Stomach smooth muscle (tissue), 2 donors: ENCODE data around the gene ANKS1A.
"Not testable (repeated sequence)": the region's sequence is repeated elsewhere in the genome, so short reads cannot be mapped to it uniquely, and the experiment has no call there.

ENCODE experiments used
- H3K27ac ChIP-seq: one replicate; pipeline ENCODE4 v1.7.0; 2013; ENCODE audit warnings: mild to moderate bottlenecking, low read length, inconsistent platforms
- H3K27me3 ChIP-seq, 2 donors: one replicate each; pipeline ENCODE4 v1.7.0; 2013; ENCODE audit warnings: low read length in 2 of 2; ENCODE audit not compliant: insufficient read depth in 2 of 2, control insufficient read depth in 1 of 2
- H3K36me3 ChIP-seq, 2 donors: one replicate each; pipeline ENCODE4 v1.7.0; 2013; ENCODE audit warnings: low read length in 2 of 2; ENCODE audit not compliant: control insufficient read depth in 2 of 2, insufficient read depth in 2 of 2
- H3K4me1 ChIP-seq: one replicate; pipeline ENCODE4 v1.7.0; 2013; ENCODE audit warnings: low read length; ENCODE audit not compliant: control insufficient read depth, insufficient read depth
- H3K4me3 ChIP-seq, 2 donors: one replicate each; pipeline ENCODE4 v1.7.0; 2013; ENCODE audit warnings: low read length in 2 of 2
- H3K9ac ChIP-seq, 2 donors: one replicate each; pipeline ENCODE4 v1.7.0; 2013; ENCODE audit warnings: low read length in 2 of 2, mild to moderate bottlenecking in 1 of 2
- H3K9me3 ChIP-seq, 2 donors: one replicate each; pipeline ENCODE4 v1.7.0; 2013; ENCODE audit warnings: low read length in 2 of 2; ENCODE audit not compliant: control insufficient read depth in 2 of 2
- donor health status: healthy.
- donor health status: Pancreatic carcinoma.

Gene ANKS1A

DNA sequence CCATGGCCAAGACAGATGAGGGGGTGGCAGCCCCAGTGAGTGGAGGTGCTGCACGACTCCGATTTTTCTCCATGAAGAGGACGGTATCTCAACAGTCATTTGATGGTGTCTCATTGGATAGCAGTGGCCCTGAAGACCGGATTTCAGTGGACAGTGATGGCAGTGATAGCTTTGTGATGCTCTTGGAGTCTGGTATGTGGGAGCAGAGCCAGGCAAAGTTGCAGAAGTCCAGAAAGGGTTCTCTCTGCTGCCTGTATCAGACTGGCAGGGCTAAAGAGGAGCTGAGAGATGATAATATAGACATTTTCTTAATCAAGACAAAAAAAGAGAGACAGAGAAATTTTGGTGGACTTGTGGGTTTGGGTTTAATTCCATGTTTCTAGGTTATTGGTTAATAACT lies 25.0 kb upstream of the ANKS1A start:
- Histone ChIP-seq H3K36me3 (peaks cover 17 to 22% of the 10 kb centered on the region in 2 donors), H3K4me3 (no peak overlapping the region), H3K9ac (no peak overlapping the region), H3K9me3 (no peaks in the 10 kb centered on the region), H3K27me3 (no peaks in the 10 kb centered on the region), H3K27ac (no peak overlapping the region), H3K4me1 (peaks cover 4% of the 10 kb centered on the region)

DNA sequence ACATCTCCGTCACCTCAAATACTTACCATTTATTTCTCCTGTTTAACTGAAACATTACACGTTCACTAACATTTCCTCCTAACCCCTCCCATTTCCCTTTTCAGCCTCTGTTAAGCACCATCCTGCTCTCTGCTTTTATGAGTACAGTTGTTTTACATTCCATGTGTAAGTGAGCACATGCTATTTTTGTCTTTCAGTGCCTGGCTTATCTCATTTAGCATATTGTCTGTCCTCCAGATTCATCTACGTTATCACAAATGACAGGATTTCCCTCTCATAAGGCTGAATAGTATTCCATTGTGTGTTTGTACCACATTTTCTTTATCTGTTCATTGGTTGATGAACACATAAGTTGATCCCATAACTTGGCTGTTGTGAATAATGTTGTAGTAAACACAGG lies 23.9 kb upstream of the ANKS1A start:
- Histone ChIP-seq H3K4me1 (peaks cover 4% of the 10 kb centered on the region), H3K4me3 (no peak overlapping the region), H3K36me3 (peaks cover 11 to 16% of the 10 kb centered on the region in 2 donors), H3K27ac (no peak overlapping the region), H3K27me3 (no peaks in the 10 kb centered on the region), H3K9ac (no peak overlapping the region), H3K9me3 (no peaks in the 10 kb centered on the region)

GRCh38 chr6:34866509-34866908 lies 22.5 kb upstream of the ANKS1A start:
- H3K36me3 ChIP-seq, result peaks cover 13 to 22% of the 10 kb centered on the region in 2 donors
- H3K4me1 ChIP-seq, result peaks cover 4% of the 10 kb centered on the region
- H3K27ac ChIP-seq, result no peak overlapping the region
- no peak overlapping the region for H3K9ac ChIP-seq
- H3K4me3 ChIP-seq, result no peak overlapping the region
- H3K27me3 ChIP-seq, result no peaks in the 10 kb centered on the region
- no peaks in the 10 kb centered on the region for H3K9me3 ChIP-seq

DNA sequence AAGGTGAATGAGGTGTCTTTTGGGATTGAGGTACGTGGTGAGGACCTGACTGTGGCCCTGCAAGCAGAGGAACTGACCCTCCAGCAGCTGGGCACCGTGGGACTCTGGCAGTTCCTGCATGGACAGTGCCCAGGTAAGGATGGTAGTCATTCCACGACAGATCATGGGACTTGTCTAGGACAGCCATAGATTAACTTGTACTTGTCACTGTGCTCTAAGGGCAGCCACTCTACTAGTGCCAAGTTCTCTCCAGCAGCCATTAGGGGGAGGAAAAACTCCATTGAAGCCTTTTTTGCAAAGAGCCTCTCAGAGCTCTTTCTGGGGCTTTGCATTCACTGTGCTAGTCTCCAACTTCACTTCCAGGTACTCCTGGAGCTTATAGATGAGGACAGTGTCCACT lies 21.6 kb upstream of the ANKS1A start:
- no peak overlapping the region for H3K4me3 ChIP-seq

DNA sequence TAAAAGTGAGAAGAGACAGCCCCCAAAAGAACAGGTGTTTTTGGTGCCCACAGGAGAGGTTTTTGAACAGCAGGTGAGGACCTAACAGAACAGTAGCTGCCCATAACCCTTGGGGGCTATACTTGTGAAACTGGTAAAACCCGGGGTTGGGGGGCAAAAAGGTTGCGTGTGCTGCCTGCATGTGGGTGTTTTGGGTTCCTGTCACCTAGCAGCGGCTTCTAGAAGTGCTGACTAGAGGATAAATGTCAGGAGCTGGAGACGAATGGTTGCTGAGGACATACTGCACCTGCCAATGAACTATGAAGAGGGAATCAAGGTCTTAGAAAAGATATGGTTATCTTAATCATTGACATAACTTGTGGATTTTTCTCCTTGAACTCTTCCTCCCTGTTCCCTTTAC lies 17.2 kb upstream of the ANKS1A start:
- Histone ChIP-seq H3K4me3 (no peak overlapping the region), H3K27ac (no peak overlapping the region), H3K36me3 (peaks cover 39 to 59% of the 10 kb centered on the region in 2 donors), H3K27me3 (no peaks in the 10 kb centered on the region), H3K9me3 (no peaks in the 10 kb centered on the region), H3K4me1 (no peaks in the 10 kb centered on the region), H3K9ac (no peak overlapping the region)

More for the DNA sequence above, 21.6 kb upstream of the ANKS1A start:
- Histone ChIP-seq H3K36me3 (peaks cover 20 to 30% of the 10 kb centered on the region in 2 donors), H3K27me3 (no peaks in the 10 kb centered on the region), H3K9ac (no peak overlapping the region), H3K4me1 (peaks cover 4% of the 10 kb centered on the region), H3K27ac (no peak overlapping the region), H3K9me3 (no peaks in the 10 kb centered on the region)

GRCh38 chr6:34872332-34872731 lies 16.7 kb upstream of the ANKS1A start:
- Histone ChIP-seq H3K27ac (no peak overlapping the region), H3K9me3 (no peaks in the 10 kb centered on the region), H3K36me3 (peaks cover 43 to 56% of the 10 kb centered on the region in 2 donors), H3K4me3 (no peak overlapping the region), H3K4me1 (no peaks in the 10 kb centered on the region), H3K27me3 (no peaks in the 10 kb centered on the region), H3K9ac (no peak overlapping the region)

GRCh38 chr6:34875292-34876213 lies 13.5 kb upstream of the ANKS1A start:
- no peaks in the 10 kb centered on the region for H3K4me1 ChIP-seq
- H3K4me3 ChIP-seq, result no peak overlapping the region
- no peak overlapping the region for H3K9ac ChIP-seq
- H3K36me3 ChIP-seq, result peaks cover 49 to 66% of the 10 kb centered on the region in 2 donors
- H3K9me3 ChIP-seq, result no peaks in the 10 kb centered on the region
- H3K27me3 ChIP-seq, result no peaks in the 10 kb centered on the region
- H3K27ac ChIP-seq, result no peak overlapping the region

DNA sequence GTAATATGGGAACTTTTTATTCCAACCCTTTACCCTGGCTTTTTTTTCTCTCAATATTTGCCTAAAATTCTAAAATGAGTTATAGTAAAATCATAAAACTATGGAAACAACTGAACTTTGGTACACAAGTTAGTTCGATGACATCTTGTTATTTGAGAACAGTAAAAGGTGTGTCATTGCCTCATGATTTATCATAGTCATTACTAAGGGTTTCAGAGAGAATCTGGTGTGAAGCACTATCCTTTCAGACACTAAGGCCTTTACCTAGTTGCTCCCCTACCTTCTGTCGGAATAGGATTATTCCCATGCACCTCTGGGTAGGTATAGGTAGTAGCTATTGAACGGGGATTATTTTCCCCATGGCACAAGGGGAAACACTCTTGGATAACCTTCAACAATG lies 12.6 kb upstream of the ANKS1A start:
- Histone ChIP-seq H3K27ac (no peak overlapping the region), H3K36me3 (peaks cover 41 to 56% of the 10 kb centered on the region in 2 donors)

GRCh38 chr6:34877259-34877658 lies 11.8 kb upstream of the ANKS1A start:
- H3K27me3 ChIP-seq, result no peaks in the 10 kb centered on the region
- H3K36me3 ChIP-seq, result peaks cover 35 to 50% of the 10 kb centered on the region in 2 donors
- H3K27ac ChIP-seq, result no peak overlapping the region
- H3K9me3 ChIP-seq, result no peaks in the 10 kb centered on the region
- H3K4me1 ChIP-seq, result no peaks in the 10 kb centered on the region
- no peak overlapping the region for H3K9ac ChIP-seq
- no peak overlapping the region for H3K4me3 ChIP-seq

More for the DNA sequence above, 12.6 kb upstream of the ANKS1A start:
- Histone ChIP-seq H3K4me3 (no peak overlapping the region), H3K9ac (no peak overlapping the region), H3K4me1 (no peaks in the 10 kb centered on the region), H3K27me3 (no peaks in the 10 kb centered on the region), H3K9me3 (no peaks in the 10 kb centered on the region)

DNA sequence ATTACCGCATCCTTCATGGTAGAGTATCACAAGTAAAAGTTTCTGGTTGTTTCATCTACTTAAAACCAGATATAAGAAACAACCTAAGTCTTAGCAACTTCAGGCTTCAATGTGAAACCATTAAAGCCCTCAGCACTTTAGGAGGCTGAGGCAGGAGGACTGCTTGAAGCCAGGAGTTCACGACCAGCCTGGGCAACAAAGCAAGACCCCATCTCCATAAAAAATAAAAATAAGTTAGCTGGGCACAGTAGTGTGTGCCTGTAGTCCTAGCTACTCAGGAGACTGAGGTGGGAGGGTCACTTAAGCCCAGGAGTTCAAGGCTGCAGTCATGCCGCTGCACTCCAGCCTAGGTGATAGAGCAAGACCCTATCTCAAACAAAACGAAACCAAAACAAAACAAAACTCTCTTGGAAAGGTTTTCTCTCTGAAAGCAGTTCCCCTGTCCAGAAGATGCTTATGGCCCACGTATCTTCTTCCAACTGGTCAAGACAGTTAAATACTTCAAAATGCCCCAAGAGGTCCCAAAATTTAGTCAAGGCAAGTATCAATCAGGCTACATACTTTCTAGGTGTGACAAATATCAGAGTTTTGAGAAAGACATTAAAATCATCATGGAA lies 11.1 kb upstream of the ANKS1A start:
- Histone ChIP-seq H3K27me3 (no peaks in the 10 kb centered on the region), H3K4me1 (no peaks in the 10 kb centered on the region), H3K27ac (no peak overlapping the region), H3K36me3 (peaks cover 32 to 44% of the 10 kb centered on the region in 2 donors), H3K9me3 (no peaks in the 10 kb centered on the region), H3K9ac (no peak overlapping the region), H3K4me3 (no peak overlapping the region)

GRCh38 chr6:34884073-34884472 lies 5.0 kb upstream of the ANKS1A start:
- H3K27ac ChIP-seq, H3K4me3 ChIP-seq, H3K9ac ChIP-seq, H3K36me3 ChIP-seq, H3K9me3 ChIP-seq, H3K27me3 ChIP-seq: not testable (repeated sequence)
- peaks cover 11% of the 10 kb centered on the region for H3K4me1 ChIP-seq
